Gastrocnemius medialis (tissue), 4 donors: ENCODE results near the gene PRMT7. TPM values are rescaled to one million over a fixed set of nuclear protein-coding genes. Genes with fewer than 3 reads are reported as not detected.

Experiments used
- ATAC-seq, 2 donors: fragments of 150-250 bp; one replicate each; pipeline ENCODE4 v1.9.1; 2016
- DNase-seq, 2 donors: peaks; one replicate each; pipeline ENCODE4 v3.0.0-alpha.2; 2019
- H3K27ac ChIP-seq, 4 donors: fragments of 200-600 bp; sonication (generic); 1 replicate in 1 of 4; 2 replicates in 3 of 4; pipeline ENCODE4 v1.5.1; 2016 to 2018; ENCODE audit warnings: mild to moderate bottlenecking in 2 of 4, moderate library complexity in 1 of 4
- H3K27me3 ChIP-seq, 3 donors: fragments of 200-600 bp; sonication (generic) in 2 of 3; 1 replicate in 1 of 3; 2 replicates in 2 of 3; pipeline versions ENCODE4 v1.5.1 to v1.6.0; 2016 to 2019; ENCODE audit warnings: mild to moderate bottlenecking in 1 of 3, moderate library complexity in 1 of 3
- H3K36me3 ChIP-seq, 2 donors: fragments of 200-600 bp; sonication (generic) in 1 of 2; one replicate each; pipeline ENCODE4 v1.5.1; 2017 to 2018
- H3K4me1 ChIP-seq, 2 donors: fragments of 200-600 bp; sonication (generic) in 1 of 2; one replicate each; pipeline ENCODE4 v1.5.1; 2016 to 2017; ENCODE audit warnings: mild to moderate bottlenecking in 2 of 2
- H3K4me3 ChIP-seq, 4 donors: fragments of 200-600 bp; sonication (generic) in 3 of 4; 1 replicate in 1 of 4; 2 replicates in 3 of 4; pipeline ENCODE4 v1.5.1; 2016 to 2019; ENCODE audit warnings: mild to moderate bottlenecking in 2 of 4
- H3K9me3 ChIP-seq, 3 donors: fragments of 200-600 bp; sonication (generic) in 2 of 3; 1 replicate in 1 of 3; 2 replicates in 2 of 3; pipeline ENCODE4 v1.5.1; 2016 to 2019
- CTCF ChIP-seq, 5 experiments: fragments of 450-650 bp in 3 of 5; fragments of 200-600 bp in 2 of 5; sonication (generic) in 2 of 5; IDR thresholded peaks in 4 of 5; conservative IDR thresholded peaks in 1 of 5; 1 replicate in 4 of 5; 2 replicates in 1 of 5; pipeline ENCODE4 v1.5.1; 2016 to 2019; ENCODE audit warnings: antibody characterized with exemption in 5 of 5, mild to moderate bottlenecking in 3 of 5, moderate library complexity in 3 of 5
- POLR2A ChIP-seq, 2 donors: fragments of 450-650 bp; IDR thresholded peaks; one replicate each; pipeline ENCODE4 v1.6.1; 2017; ENCODE audit warnings: antibody characterized with exemption in 2 of 2, mild to moderate bottlenecking in 2 of 2, moderate library complexity in 2 of 2
- in situ Hi-C, 4 donors: fragments of 200-750 bp; cut with MboI; loops; one replicate each; pipeline versions ENCODE4 v1.15.0 to v1.8.0; 2017; ENCODE audit warnings: low sequenced_read_pairs in 4 of 4
- intact Hi-C: fragments of 100-400 bp; cut with DNase I; formaldehyde crosslinking; loops from one replicate; pipeline ENCODE4 v1.15.1; 2023; ENCODE audit warnings: low total_unique reads
- total RNA-seq, 4 donors: library from RNA; depleted of rRNA; stranded (reverse); fragments of >200 nt; gene quantifications; one replicate each; pipeline versions ENCODE4 v1.1.0 to v1.2.3, GENCODE V29; 2016

PRMT7 gene
- total RNA-seq, 4 donors from 2014 or later: 22.2 to 41.0 (median 32.8) TPM

- in situ Hi-C loops: no loop called here
- TF ChIP-seq CTCF (IDR thresholded peaks at IDR 0.05 in 4 of 5, conservative IDR thresholded peaks at IDR 0.05 in 1 of 5): no peak
- H3K27ac ChIP-seq: no peak overlapping the region
- no peaks in the 10 kb centered on the region for H3K9me3 ChIP-seq
- H3K4me3 ChIP-seq: no peak overlapping the region
- H3K4me1 ChIP-seq: no peaks in the 10 kb centered on the region
- no peak for DNase-seq
- peaks cover 0 to 2% (median 0%) of the 10 kb centered on the region in 3 donors for H3K27me3 ChIP-seq
- no peaks in the 10 kb centered on the region for H3K36me3 ChIP-seq
- intact Hi-C loops: no loop called here
- ATAC-seq: no peak
Observed at GRCh38 chr16:68401871-68402747, 91.3 kb downstream of the PRMT7 start.

- H3K9me3 ChIP-seq: no peaks in the 10 kb centered on the region
- DNase-seq (no peak), ATAC-seq (no peak)
- H3K4me1 ChIP-seq: no peaks in the 10 kb centered on the region
- intact Hi-C loops: no loop called here
- no peak for TF ChIP-seq CTCF (IDR thresholded peaks at IDR 0.05 in 4 of 5, conservative IDR thresholded peaks at IDR 0.05 in 1 of 5)
- no peak for TF ChIP-seq POLR2A (IDR thresholded peaks at IDR 0.05)
- H3K27ac ChIP-seq: no peak overlapping the region
- peaks cover 0 to 3% (median 0%) of the 10 kb centered on the region in 3 donors for H3K27me3 ChIP-seq
- H3K4me3 ChIP-seq: no peak overlapping the region
- H3K36me3 ChIP-seq: no peaks in the 10 kb centered on the region
- in situ Hi-C loops: no loop called here
Observed at GRCh38 chr16:68402748-68403040, 91.9 kb downstream of the PRMT7 start.

- Histone ChIP-seq H3K4me3 (no peak overlapping the region), H3K27ac (no peak overlapping the region), H3K4me1 (no peaks in the 10 kb centered on the region), H3K27me3 (peaks cover 0 to 5% (median 2%) of the 10 kb centered on the region in 3 donors), H3K36me3 (no peaks in the 10 kb centered on the region), H3K9me3 (no peaks in the 10 kb centered on the region)
- in situ Hi-C loops: no loop called here
- no peak for TF ChIP-seq CTCF (IDR thresholded peaks at IDR 0.05 in 4 of 5, conservative IDR thresholded peaks at IDR 0.05 in 1 of 5)
- no peak for TF ChIP-seq POLR2A (IDR thresholded peaks at IDR 0.05)
- ATAC-seq (no peak), DNase-seq (no peak)
- intact Hi-C loops: no loop called here
Observed at GRCh38 chr16:68403177-68403576, 92.4 kb downstream of the PRMT7 start.

DNA sequence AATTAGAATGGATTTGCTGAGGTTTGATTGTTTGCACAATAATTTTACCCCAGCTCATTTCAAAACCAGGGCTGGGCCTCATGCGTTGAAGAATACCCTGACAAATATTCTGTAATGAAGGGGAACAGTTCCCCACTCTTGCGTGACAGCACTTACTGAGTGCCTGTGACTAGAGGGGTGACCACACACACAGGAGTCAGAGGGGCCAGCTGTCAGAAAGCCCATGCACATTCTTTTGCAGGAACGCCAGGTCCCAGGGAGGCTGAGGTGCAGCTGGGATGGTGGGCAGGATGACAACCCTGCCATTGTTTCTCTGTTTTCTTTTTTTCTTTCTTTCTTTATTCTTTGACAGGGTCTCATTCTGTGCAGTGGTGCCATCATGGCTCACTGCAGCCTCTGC is 92.9 kb downstream of the PRMT7 start:
- in situ Hi-C loops: no loop called here
- Histone ChIP-seq H3K4me1 (no peaks in the 10 kb centered on the region), H3K4me3 (no peak overlapping the region), H3K27me3 (peaks cover 0 to 6% (median 5%) of the 10 kb centered on the region in 3 donors), H3K9me3 (no peaks in the 10 kb centered on the region), H3K36me3 (no peaks in the 10 kb centered on the region), H3K27ac (no peak overlapping the region)
- intact Hi-C loops: no loop called here
- ATAC-seq (no peak), DNase-seq (no peak)
- TF ChIP-seq CTCF (IDR thresholded peaks at IDR 0.05 in 4 of 5, conservative IDR thresholded peaks at IDR 0.05 in 1 of 5) (no peak), POLR2A (IDR thresholded peaks at IDR 0.05) (no peak)
